Measurements from ENCODE around the gene MSH3.

Gene MSH3

GRCh38 chr5:80689627-80690026 is 35.2 kb downstream of the MSH3 start:
- no peak for TF ChIP-seq CEBPB (IDR thresholded peaks at IDR 0.05)
- TF ChIP-seq YY1 (IDR thresholded peaks at IDR 0.05; ENCODE audit: low read depth): no peak
- TF ChIP-seq TEAD4 (IDR thresholded peaks at IDR 0.05): no peak
- TF ChIP-seq RAD21 (IDR thresholded peaks at IDR 0.05; ENCODE audit: low read depth): no peak
- no peak for TF ChIP-seq TCF12 (IDR thresholded peaks at IDR 0.05; ENCODE audit: low read depth)
- no peak for TF ChIP-seq REST (IDR thresholded peaks at IDR 0.05; ENCODE audit: low read depth)
- TF ChIP-seq FOXM1 (IDR thresholded peaks at IDR 0.05; ENCODE audit: borderline replicate concordance, low read depth): no peak
- TF ChIP-seq EP300 (IDR thresholded peaks at IDR 0.05; ENCODE audit: borderline replicate concordance): no peak
- TF ChIP-seq TAF1 (IDR thresholded peaks at IDR 0.05; ENCODE audit: low read depth): no peak
- TF ChIP-seq EGR1 (IDR thresholded peaks at IDR 0.05): no peak
- TF ChIP-seq USF1 (IDR thresholded peaks at IDR 0.05): no peak
- no peak for TF ChIP-seq CREB1 (IDR thresholded peaks at IDR 0.05; ENCODE audit: low read depth)
- no peak for TF ChIP-seq ZBTB7A (IDR thresholded peaks at IDR 0.05; ENCODE audit: low read depth)
- TF ChIP-seq NFIC (IDR thresholded peaks at IDR 0.05): no peak
- TF ChIP-seq MAX (IDR thresholded peaks at IDR 0.05): no peak

GRCh38 chr5:80695666-80696065 is 41.2 kb downstream of the MSH3 start:
- no peak for TF ChIP-seq USF1 (IDR thresholded peaks at IDR 0.05)
- TF ChIP-seq EP300 (IDR thresholded peaks at IDR 0.05; ENCODE audit: borderline replicate concordance): no peak
- no peak for TF ChIP-seq YY1 (IDR thresholded peaks at IDR 0.05; ENCODE audit: low read depth)
- no peak for TF ChIP-seq TAF1 (IDR thresholded peaks at IDR 0.05; ENCODE audit: low read depth)
- TF ChIP-seq EGR1 (IDR thresholded peaks at IDR 0.05): no peak
- TF ChIP-seq REST (IDR thresholded peaks at IDR 0.05; ENCODE audit: low read depth): no peak
- TF ChIP-seq CREB1 (IDR thresholded peaks at IDR 0.05; ENCODE audit: low read depth): no peak

- TF ChIP-seq NFIC (IDR thresholded peaks at IDR 0.05): no peak
- TF ChIP-seq CREB1 (IDR thresholded peaks at IDR 0.05; ENCODE audit: low read depth): no peak
- no peak for TF ChIP-seq REST (IDR thresholded peaks at IDR 0.05; ENCODE audit: low read depth)
- TF ChIP-seq RAD21 (IDR thresholded peaks at IDR 0.05; ENCODE audit: low read depth): no peak
- no peak for TF ChIP-seq USF1 (IDR thresholded peaks at IDR 0.05)
Observed at GRCh38 chr5:80696450-80696849, 42.0 kb downstream of the MSH3 start.

GRCh38 chr5:80697100-80697499 is 42.6 kb downstream of the MSH3 start:
- no peak for TF ChIP-seq REST (IDR thresholded peaks at IDR 0.05; ENCODE audit: low read depth)
- TF ChIP-seq CEBPB (IDR thresholded peaks at IDR 0.05): no peak
- no peak for TF ChIP-seq EP300 (IDR thresholded peaks at IDR 0.05; ENCODE audit: borderline replicate concordance)
- TF ChIP-seq TCF12 (IDR thresholded peaks at IDR 0.05; ENCODE audit: low read depth): no peak
- no peak for TF ChIP-seq ZBTB7A (IDR thresholded peaks at IDR 0.05; ENCODE audit: low read depth)
